BE2C (cell line): ENCODE data around the gene CHD5.

Experiments used
- DNase-seq: peaks from one replicate; pipeline ENCODE4 v3.0.0-alpha.2; 2020
- H3K27me3 ChIP-seq: fragments of 250-450 bp; sonication (Bioruptor Pico); 2 replicates; pipeline ENCODE4 v1.5.1; 2020; ENCODE audit warnings: mild to moderate bottlenecking
- H3K36me3 ChIP-seq: fragments of 250-450 bp; sonication (Bioruptor Pico); 2 replicates; pipeline ENCODE4 v1.5.1; 2020; ENCODE audit warnings: mild to moderate bottlenecking
- H3K4me1 ChIP-seq: fragments of 250-450 bp; sonication (Bioruptor Pico); 2 replicates; pipeline ENCODE4 v1.5.1; 2020
- H3K4me3 ChIP-seq: 2 replicates; pipeline ENCODE4 v1.5.1; 2011; ENCODE audit warnings: low read depth, low read length
- H3K9me3 ChIP-seq: fragments of 250-450 bp; sonication (Bioruptor Pico); 2 replicates; pipeline ENCODE4 v1.5.1; 2020
- TF ChIP-seq, protein P1 (sequence below): IDR thresholded peaks from 2 replicates; pipeline ENCODE4 v1.5.1; 2012; ENCODE audit warnings: mild to moderate bottlenecking, low read depth, low read length

Gene CHD5

DNA sequence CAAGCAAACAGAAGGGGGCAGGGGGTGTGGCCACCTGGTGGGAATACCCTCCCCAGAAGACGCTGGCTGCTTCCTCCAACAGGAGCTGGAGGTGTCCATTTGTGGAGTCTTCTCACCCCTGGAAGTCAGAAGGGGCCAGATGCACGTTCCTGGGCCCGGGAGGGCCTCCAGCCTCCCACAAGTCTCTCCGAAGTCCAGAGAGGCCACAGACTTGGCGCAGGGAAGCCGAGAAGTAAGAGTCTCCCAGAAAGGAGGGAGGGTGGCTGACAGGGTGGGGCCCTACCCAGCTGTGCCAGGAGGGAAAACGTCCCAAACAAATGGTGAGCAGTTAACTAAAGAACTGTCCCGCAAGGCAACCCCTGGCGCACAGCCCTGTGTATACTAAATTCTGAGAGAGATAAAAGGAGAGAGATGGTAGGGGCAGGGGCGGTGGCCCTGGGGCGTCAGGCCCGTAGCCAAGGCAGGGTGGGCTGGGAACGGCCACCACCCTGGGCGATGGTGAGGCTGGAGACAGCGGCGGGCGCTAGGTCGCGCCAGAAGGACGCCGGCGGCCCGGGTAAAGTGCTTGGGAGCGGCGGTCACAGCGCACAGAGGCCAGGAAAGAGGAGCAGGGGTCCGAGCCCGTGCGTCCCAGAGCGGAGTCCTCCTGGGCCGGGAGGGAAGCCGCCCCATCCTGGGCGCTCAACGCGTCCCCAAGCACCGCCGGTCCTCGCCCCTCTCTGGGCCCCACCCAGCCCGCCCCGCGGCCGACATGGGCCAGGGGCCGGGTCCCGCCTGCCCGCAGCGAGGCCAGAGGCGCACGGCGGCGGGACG, 1.2 kb downstream of the CHD5 start:
- TF ChIP-seq, protein P1, sequence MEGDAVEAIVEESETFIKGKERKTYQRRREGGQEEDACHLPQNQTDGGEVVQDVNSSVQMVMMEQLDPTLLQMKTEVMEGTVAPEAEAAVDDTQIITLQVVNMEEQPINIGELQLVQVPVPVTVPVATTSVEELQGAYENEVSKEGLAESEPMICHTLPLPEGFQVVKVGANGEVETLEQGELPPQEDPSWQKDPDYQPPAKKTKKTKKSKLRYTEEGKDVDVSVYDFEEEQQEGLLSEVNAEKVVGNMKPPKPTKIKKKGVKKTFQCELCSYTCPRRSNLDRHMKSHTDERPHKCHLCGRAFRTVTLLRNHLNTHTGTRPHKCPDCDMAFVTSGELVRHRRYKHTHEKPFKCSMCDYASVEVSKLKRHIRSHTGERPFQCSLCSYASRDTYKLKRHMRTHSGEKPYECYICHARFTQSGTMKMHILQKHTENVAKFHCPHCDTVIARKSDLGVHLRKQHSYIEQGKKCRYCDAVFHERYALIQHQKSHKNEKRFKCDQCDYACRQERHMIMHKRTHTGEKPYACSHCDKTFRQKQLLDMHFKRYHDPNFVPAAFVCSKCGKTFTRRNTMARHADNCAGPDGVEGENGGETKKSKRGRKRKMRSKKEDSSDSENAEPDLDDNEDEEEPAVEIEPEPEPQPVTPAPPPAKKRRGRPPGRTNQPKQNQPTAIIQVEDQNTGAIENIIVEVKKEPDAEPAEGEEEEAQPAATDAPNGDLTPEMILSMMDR = no peak
- DNase-seq = no peak
- Histone ChIP-seq H3K4me3 (no peak overlapping the region), H3K27me3 (peaks cover 29% of the 10 kb centered on the region), H3K4me1 (no peaks in the 10 kb centered on the region), H3K36me3 (no peaks in the 10 kb centered on the region), H3K9me3 (no peaks in the 10 kb centered on the region)

DNA sequence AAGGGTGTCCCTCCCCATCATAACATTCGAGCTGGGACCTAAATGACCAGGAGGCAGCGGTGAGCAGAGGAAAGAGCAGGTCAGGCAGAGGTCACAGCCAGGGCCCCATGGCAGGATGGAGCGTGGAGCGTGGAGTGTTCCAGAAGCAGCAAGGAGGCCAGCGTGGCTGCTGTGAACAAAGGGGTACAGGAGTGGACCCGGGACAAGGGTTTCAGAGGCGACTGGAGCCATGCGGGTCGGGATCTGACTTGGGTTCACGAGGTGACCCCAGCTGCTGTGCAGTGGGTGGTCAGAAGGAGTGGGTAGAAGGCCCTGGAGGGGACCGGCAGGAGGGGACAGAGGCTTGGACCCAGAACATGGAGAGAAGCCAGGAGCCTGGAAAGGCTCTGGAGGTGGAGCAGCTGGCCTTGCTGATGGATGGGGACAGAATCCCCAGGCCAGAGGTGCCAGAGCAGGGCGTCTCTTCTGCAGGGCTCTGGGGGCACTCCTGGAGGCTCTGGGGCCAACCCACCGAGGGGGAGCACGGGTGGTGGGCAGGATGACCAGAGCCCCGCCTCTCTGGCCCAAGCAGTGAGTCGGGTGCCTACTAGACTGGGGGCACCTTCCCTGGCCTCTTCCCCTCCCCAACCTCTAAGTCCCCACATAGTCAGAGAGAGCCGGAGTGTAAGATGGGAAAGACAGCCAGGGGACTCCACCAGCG, 2.3 kb downstream of the CHD5 start:
- Histone ChIP-seq H3K4me1 (no peaks in the 10 kb centered on the region), H3K27me3 (peaks cover 29% of the 10 kb centered on the region), H3K4me3 (no peak overlapping the region), H3K36me3 (no peaks in the 10 kb centered on the region), H3K9me3 (no peaks in the 10 kb centered on the region)
- no peak for DNase-seq
- TF ChIP-seq, protein P1 = no peak

DNA sequence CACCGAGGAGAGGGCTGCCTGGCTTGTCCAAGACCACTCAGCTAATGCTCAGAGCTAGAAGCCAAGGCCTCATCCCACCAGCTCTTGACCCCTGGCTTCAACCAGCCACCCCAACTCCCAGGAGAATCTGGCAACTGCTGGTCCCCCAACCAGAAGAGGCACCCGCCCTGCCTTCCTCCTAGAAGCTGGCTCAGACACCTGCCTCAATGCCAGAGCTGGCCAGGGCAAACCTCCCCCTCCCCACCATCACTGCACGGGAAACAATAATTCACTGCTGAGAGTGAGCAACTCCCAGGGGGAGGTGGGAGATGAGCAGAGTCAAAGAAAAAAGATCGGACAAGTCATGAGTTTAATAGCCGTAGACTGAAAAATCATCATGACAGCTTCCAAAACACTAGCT, 3.3 kb downstream of the CHD5 start:
- H3K4me3 ChIP-seq = no peak overlapping the region
- H3K9me3 ChIP-seq = no peaks in the 10 kb centered on the region
- peaks cover 29% of the 10 kb centered on the region for H3K27me3 ChIP-seq
- DNase-seq = no peak
- no peaks in the 10 kb centered on the region for H3K4me1 ChIP-seq
- H3K36me3 ChIP-seq = no peaks in the 10 kb centered on the region
- TF ChIP-seq, protein P1 = no peak

DNA sequence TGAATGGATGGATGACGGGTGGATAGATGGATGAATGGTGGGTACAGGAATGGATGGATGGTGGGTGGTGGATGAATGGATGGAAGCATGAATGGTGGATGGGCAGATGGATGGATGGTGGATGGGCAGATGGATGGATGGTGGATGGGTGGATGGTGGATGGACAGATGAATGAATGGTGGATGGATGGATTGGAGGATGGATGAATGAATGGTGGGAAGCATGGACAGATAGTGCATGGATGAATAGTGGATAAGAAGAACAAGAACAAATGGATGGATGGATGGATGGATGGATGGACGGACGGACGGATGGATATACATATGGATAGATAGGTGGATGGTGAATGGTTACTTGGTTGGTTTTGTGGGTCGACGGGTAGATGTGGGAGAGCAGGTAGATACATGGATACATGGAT, 4.7 kb downstream of the CHD5 start:
- Histone ChIP-seq H3K4me3 (no peak overlapping the region), H3K4me1 (no peaks in the 10 kb centered on the region), H3K9me3 (no peaks in the 10 kb centered on the region), H3K27me3 (peaks cover 19% of the 10 kb centered on the region), H3K36me3 (no peaks in the 10 kb centered on the region)
- no peak for DNase-seq
- TF ChIP-seq, protein P1 = no peak

DNA sequence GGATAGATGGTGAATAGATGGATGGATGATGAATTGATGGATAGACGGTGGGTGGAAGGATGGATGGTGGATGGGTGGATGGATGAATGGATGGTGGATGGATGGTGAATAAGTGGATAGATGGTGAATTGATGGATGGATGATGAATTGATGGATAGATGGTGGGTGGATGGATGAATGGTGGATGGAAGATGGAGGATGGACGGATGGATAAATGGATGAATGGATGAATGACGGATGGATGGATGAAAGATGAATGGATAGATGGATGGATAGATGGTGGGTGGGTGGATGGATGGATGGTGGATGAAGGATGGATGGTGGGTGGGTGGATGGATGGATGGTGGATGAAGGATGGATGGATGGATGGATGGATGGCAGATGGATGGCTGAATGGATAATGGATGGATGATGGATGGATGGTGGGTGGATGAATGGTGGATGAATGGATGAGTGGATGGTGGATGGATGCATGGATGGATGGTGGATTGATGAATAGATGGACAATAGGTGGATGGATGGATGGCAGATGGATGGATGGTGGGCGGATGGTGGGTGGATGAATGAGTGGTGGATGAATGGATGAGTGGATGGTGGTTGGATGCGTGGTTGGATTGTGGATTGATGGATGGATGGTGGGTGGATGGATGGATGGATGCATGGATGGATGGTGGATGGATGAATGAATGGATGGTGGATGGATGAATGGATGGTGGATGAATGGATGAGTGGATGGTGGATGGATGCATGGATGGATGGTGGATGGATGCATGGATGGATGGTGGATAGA, 5.3 kb downstream of the CHD5 start:
- H3K27me3 ChIP-seq = peaks cover 15% of the 10 kb centered on the region
- DNase-seq = no peak
- H3K36me3 ChIP-seq = no peaks in the 10 kb centered on the region
- no peaks in the 10 kb centered on the region for H3K9me3 ChIP-seq
- no peaks in the 10 kb centered on the region for H3K4me1 ChIP-seq
- TF ChIP-seq, protein P1 = no peak
- H3K4me3 ChIP-seq = no peak overlapping the region
